Natural killer cell (primary cell): ENCODE data around the gene ARFGAP2. TPM values are rescaled to one million over a fixed set of nuclear protein-coding genes. Genes with fewer than 3 reads are reported as not detected.
"Not testable (repeated sequence)": the region's sequence is repeated elsewhere in the genome, so short reads cannot be mapped to it uniquely, and the experiment has no call there.

Experiments
- ATAC-seq, 3 donors: fragments of 150-1000 bp in 2 of 3; fragments of 200-7000 bp in 1 of 3; cut with Tn5 transposase; 1 replicate in 1 of 3; 2 replicates in 2 of 3; pipeline ENCODE4 v1.10.0; 2021; ENCODE audit warnings: mild to moderate bottlenecking in 2 of 3, moderate library complexity in 2 of 3
- DNase-seq, 2 donors: peaks; one replicate each; pipeline versions ENCODE4 v3.0.0 to v3.0.0-alpha.2; 2013 to 2021; ENCODE audit warnings: mixed read lengths in 1 of 2
- H3K27ac ChIP-seq: one replicate; pipeline ENCODE4 v1.5.1; 2013; ENCODE audit warnings: mild to moderate bottlenecking, low read length
- H3K27me3 ChIP-seq: one replicate; pipeline ENCODE4 v1.6.1; 2013; ENCODE audit warnings: low read length; ENCODE audit not compliant: control insufficient read depth, insufficient read depth
- H3K36me3 ChIP-seq: one replicate; pipeline ENCODE4 v1.6.1; 2013; ENCODE audit warnings: low read length; ENCODE audit not compliant: control insufficient read depth, insufficient read depth
- H3K4me1 ChIP-seq: one replicate; pipeline ENCODE4 v1.6.1; 2013; ENCODE audit warnings: low read length; ENCODE audit not compliant: control insufficient read depth, insufficient read depth
- H3K4me3 ChIP-seq: one replicate; pipeline ENCODE4 v1.5.1; 2013; ENCODE audit warnings: low read length
- H3K9me3 ChIP-seq: one replicate; pipeline ENCODE4 v1.6.1; 2013; ENCODE audit warnings: low read length; ENCODE audit not compliant: control insufficient read depth, insufficient read depth
- H3K27ac Mint-ChIP-seq, 2 donors: one replicate each; pipeline ENCODE4 v1.8.0; 2022; ENCODE audit warnings: mild to moderate bottlenecking in 2 of 2, mixed read lengths in 2 of 2, moderate library complexity in 1 of 2
- H3K27me3 Mint-ChIP-seq, 2 donors: one replicate each; pipeline ENCODE4 v1.8.0; 2022; ENCODE audit warnings: low read depth in 2 of 2, mixed read lengths in 2 of 2
- H3K36me3 Mint-ChIP-seq: one replicate; pipeline ENCODE4 v1.8.0; 2022; ENCODE audit warnings: mixed read lengths
- H3K4me1 Mint-ChIP-seq, 2 donors: one replicate each; pipeline ENCODE4 v1.8.0; 2022; ENCODE audit warnings: mixed read lengths in 2 of 2
- H3K4me3 Mint-ChIP-seq: one replicate; pipeline ENCODE4 v1.8.0; 2022; ENCODE audit warnings: mild to moderate bottlenecking, moderate library complexity, mixed read lengths
- H3K9me3 Mint-ChIP-seq, 2 donors: one replicate each; pipeline ENCODE4 v1.8.0; 2022; ENCODE audit warnings: mixed read lengths in 2 of 2
- WGBS: methylation state at CpG from one replicate; pipeline ENCODE4 v1.1.7; 2013; ENCODE audit warnings: missing lambda C conversion rate; ENCODE audit not compliant: insufficient coverage; 5-methylcytosine and 5-hydroxymethylcytosine counted together
- intact Hi-C: fragments of 100-400 bp; cut with micrococcal nuclease; formaldehyde crosslinking; loops from one replicate; pipeline ENCODE4 v1.14.2; 2022
- total RNA-seq, 4 donors: library from RNA; stranded (reverse); fragments of 120-200 nt in 1 of 4; gene quantifications; one replicate each; pipeline versions ENCODE4 v1.2.3 to v1.2.4, GENCODE V29; 2013 to 2022
- TF ChIP-seq, protein P1 (sequence below): fragments of 200-600 bp; IDR thresholded peaks from one replicate; pipeline ENCODE4 v1.8.0; 2022; ENCODE audit warnings: antibody characterized with exemption

The ARFGAP2 gene
- total RNA-seq, 3 donors from 2014 or later (not counting 1 experiment from before 2014, with no cell fraction given), result 199 to 236 (median 228) TPM

DNA sequence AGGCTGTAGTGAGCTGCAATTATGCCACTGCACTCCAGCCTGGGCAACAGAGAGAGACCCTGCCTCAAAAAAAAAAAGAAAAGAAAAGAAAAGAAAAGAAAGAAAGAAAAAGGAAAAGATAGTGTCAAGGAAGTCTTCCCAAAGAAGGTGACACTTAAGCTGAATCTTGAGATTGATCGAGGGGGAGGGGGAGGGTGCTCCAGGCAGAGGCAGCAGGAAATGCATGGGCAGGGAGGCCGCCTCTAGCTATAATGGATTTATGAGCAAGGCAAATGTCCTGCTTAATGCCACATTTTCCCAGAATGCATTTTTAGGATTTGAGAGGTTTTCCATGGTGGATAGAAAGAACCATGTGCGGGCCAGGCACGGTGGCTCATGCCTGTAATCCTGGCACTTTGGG is 24.3 kb upstream of the ARFGAP2 start:
- 86% methylated on average over 4 of the region's 4 CpGs for WGBS
- Histone ChIP-seq H3K36me3 (no peaks in the 10 kb centered on the region), H3K27ac (no peak overlapping the region), H3K4me1 (no peaks in the 10 kb centered on the region), H3K27me3 (no peaks in the 10 kb centered on the region), H3K4me3 (no peak overlapping the region), H3K9me3 (no peaks in the 10 kb centered on the region)
- Mint-ChIP-seq H3K27ac (no peak overlapping the region), H3K4me3 (no peak overlapping the region), H3K27me3 (peaks cover 0 to 5% of the 10 kb centered on the region in 2 donors), H3K36me3 (no peaks in the 10 kb centered on the region), H3K4me1 (no peaks in the 10 kb centered on the region), H3K9me3 (no peaks in the 10 kb centered on the region)
- TF ChIP-seq, protein P1, sequence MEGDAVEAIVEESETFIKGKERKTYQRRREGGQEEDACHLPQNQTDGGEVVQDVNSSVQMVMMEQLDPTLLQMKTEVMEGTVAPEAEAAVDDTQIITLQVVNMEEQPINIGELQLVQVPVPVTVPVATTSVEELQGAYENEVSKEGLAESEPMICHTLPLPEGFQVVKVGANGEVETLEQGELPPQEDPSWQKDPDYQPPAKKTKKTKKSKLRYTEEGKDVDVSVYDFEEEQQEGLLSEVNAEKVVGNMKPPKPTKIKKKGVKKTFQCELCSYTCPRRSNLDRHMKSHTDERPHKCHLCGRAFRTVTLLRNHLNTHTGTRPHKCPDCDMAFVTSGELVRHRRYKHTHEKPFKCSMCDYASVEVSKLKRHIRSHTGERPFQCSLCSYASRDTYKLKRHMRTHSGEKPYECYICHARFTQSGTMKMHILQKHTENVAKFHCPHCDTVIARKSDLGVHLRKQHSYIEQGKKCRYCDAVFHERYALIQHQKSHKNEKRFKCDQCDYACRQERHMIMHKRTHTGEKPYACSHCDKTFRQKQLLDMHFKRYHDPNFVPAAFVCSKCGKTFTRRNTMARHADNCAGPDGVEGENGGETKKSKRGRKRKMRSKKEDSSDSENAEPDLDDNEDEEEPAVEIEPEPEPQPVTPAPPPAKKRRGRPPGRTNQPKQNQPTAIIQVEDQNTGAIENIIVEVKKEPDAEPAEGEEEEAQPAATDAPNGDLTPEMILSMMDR, result no peak
- DNase-seq (no peak), ATAC-seq (no peak)
- intact Hi-C loops, result no loop called here

DNA sequence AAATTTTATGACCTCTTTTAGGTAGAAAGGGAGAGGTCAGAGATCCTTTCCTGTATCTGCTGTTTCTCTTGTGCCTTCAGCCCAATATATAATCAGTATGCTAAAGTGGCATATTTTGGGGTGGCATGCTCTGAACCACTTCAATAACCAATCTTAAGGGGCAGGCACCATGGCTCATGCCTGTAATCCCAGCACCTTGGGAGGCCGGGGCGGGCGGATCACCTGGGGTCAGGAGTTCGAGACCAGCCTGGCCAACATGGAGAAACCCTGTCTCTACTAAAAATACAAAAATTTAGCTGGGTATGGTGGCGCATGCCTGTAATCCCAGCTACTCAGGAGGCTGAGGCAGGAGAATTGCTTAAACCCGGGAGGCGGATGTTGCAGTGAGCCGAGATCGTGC is 21.5 kb upstream of the ARFGAP2 start:
- DNase-seq, H3K36me3 Mint-ChIP-seq, H3K4me3 Mint-ChIP-seq, H3K4me3 ChIP-seq, H3K27ac Mint-ChIP-seq, H3K27me3 ChIP-seq, ATAC-seq, H3K9me3 ChIP-seq, H3K9me3 Mint-ChIP-seq, intact Hi-C loops, H3K4me1 Mint-ChIP-seq, H3K36me3 ChIP-seq, H3K4me1 ChIP-seq, H3K27ac ChIP-seq: not testable (repeated sequence)
- H3K27me3 Mint-ChIP-seq, result peaks cover 0 to 12% of the 10 kb centered on the region in 2 donors
- WGBS, result 89% methylated on average over 9 of the region's 9 CpGs

DNA sequence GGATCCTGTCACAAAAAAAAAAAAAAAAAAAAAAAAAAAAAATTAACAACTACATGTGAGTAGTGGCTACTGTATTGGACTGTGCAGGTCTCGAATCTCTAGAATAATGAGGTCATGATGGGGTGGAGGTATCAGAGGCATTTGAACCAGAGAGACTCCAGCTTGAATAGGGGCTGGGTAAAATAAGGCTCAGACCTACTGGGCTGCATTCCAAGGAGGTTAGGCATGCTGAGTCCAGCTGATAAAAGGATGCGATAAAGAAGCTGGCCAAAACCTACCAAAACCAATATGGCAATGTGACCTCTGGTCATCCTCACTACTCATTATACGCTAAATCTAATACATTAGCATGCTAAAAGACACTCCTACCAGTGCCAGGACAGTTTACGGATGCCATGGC is 15.4 kb upstream of the ARFGAP2 start:
- peaks cover 2% of the 10 kb centered on the region in 2 donors for H3K4me1 Mint-ChIP-seq
- no peak overlapping the region for H3K4me3 ChIP-seq

DNA sequence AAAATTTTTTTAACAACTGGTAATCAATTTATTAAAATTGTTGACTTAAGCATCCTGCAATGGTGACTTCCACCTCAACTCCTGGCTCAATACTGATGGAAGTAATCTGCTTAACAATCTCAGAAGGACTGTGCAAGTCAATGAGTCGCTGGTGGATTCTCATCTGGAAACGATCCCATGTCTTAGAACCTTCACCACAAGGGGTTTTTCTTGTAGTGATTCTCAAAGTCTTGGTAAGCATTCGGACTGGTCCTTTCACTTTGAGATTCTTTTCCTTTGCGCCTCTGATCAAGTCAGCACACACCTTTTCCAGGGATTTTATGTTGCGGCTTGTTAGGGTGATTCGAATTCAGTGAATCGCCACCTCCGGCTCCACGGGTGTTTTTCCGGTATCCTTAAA is 14.5 kb upstream of the ARFGAP2 start:
- H3K4me1 Mint-ChIP-seq, result not testable (repeated sequence)

More for the DNA sequence above, 15.4 kb upstream of the ARFGAP2 start:
- no peak for DNase-seq
- Histone ChIP-seq H3K27me3 (peaks cover 9% of the 10 kb centered on the region), H3K36me3 (no peaks in the 10 kb centered on the region), H3K9me3 (no peaks in the 10 kb centered on the region), H3K27ac (no peak overlapping the region), H3K4me1 (peaks cover 4% of the 10 kb centered on the region)
- Mint-ChIP-seq H3K4me3 (no peak overlapping the region), H3K36me3 (no peaks in the 10 kb centered on the region), H3K27ac (no peak overlapping the region), H3K9me3 (no peaks in the 10 kb centered on the region), H3K27me3 (peaks cover 7 to 14% of the 10 kb centered on the region in 2 donors)
- TF ChIP-seq, protein P1, result no peak
- ATAC-seq, result no peak
- WGBS, result 91% methylated on average over 4 of the region's 4 CpGs
- intact Hi-C loops, result no loop called here

More for the DNA sequence above, 14.5 kb upstream of the ARFGAP2 start:
- H3K4me3 ChIP-seq, H3K36me3 ChIP-seq, H3K36me3 Mint-ChIP-seq, H3K9me3 Mint-ChIP-seq, DNase-seq, H3K9me3 ChIP-seq, H3K27ac ChIP-seq, ATAC-seq, H3K27ac Mint-ChIP-seq, intact Hi-C loops, H3K4me3 Mint-ChIP-seq: not testable (repeated sequence)
- peaks cover 7 to 14% of the 10 kb centered on the region in 2 donors for H3K27me3 Mint-ChIP-seq
- WGBS, result 91% methylated on average over 10 of the region's 10 CpGs
- Histone ChIP-seq H3K4me1 (peaks cover 12% of the 10 kb centered on the region), H3K27me3 (peaks cover 16% of the 10 kb centered on the region)
